ENCODE data around the gene FHOD1.

Gene FHOD1

DNA sequence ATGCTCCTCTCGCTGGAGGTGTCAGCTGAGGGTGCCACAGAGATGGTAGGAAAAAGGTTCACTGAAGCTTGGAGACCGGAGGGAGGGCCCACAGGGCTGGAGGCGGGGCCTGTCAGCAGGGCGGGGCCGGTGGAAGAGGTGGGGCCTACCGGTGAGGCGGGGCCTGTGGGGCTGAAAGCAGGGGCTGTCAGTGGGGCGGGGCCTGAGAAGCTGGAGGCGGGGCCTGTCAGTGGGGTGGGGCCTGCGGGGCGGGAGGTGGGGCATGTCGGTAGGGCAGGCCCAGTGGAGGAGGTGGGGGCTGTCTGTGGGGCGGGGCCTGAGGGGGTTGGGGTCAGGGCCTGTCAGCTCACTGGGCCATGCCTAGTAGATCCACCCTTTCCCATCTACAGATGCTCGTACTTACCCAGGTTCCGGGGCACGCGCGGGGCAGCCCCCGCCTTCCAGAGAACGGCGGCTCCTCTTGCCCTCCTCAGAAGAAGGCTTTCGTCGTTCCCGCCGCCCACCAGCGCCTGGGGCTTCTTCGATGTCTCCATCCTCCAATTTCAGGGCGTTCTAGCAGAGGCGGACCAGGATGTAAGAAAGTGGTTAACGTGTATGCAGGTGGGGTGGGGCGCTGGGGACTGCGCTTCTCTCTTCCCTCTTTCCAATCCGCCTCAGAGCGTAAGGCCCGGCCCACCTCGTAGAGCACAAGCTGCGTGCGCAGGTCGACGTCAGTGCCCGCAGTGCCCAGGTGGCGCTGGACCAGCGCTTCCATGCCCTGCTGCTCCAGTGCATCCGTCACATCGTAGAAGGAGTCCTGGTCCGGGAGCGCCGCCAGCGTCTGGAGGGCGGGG lies 10.5 kb downstream of the FHOD1 start:
- TF ChIP-seq CTCF (IDR thresholded peaks at IDR 0.05; ENCODE audit: low read depth, low read length): no peak
- no peak overlapping the region for H3K4me3 ChIP-seq (ENCODE audit: low read depth, low read length)

DNA sequence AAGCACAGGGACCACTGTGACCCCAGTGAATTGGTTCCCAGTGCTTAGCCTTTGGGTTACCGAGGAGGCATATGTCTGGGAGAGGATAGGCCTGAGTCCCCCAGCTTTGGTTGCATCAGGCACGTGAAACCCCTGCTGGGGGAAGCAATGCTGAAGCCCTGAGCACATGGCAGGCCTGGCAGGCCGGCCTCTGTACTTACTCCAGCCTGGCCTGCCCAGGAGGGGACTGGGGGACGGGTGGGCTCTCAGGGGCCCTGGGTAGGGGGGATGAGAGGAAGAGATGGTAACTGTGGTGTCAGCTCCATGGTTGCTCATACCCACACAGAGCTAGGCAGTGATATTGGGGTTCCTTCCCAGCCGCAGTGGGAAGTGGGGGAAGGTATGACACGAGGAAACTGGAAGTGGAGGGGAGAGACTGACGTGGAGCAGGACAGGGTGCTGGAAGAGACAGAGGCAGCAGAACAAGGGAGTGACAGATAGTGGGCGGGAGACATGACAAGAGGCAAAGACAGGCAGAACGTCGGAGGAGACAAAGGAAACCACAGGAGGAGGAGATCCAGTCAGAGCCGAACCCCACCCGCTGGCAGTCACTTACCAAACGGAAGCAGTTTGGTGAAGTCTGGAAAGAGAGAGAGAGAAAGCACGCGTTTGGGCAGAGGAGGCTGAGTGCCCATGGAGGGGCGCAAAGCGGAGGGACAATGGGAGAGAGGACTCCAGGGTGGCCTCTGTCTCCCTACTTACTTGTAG lies 11.3 kb downstream of the FHOD1 start:
- H3K4me3 ChIP-seq (ENCODE audit: low read depth, low read length): no peak overlapping the region
- no peak for TF ChIP-seq CTCF (IDR thresholded peaks at IDR 0.05; ENCODE audit: low read depth, low read length)

DNA sequence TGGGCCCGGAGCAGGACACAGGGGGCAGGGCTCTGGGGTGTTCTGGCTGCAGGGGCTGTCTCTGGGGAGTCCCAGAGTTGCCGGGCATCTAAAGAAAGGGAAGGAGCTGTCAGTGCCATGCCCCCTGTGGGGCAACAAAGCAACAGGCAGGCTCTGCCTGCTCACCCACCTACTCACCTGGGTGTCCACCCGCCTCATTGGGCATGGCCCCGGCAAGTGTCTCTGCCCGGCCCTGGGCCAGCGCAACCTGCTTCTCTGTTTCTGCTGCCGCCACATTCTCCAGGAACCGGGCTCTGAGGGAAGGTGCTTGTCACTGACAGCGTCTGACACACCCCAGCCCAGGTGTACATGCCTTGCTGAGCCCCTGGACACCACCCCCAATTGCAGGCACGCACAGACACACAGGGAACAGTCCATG lies 13.1 kb downstream of the FHOD1 start:
- H3K4me3 ChIP-seq (ENCODE audit: low read depth, low read length): no peak overlapping the region
- no peak for TF ChIP-seq CTCF (IDR thresholded peaks at IDR 0.05; ENCODE audit: low read depth, low read length)

DNA sequence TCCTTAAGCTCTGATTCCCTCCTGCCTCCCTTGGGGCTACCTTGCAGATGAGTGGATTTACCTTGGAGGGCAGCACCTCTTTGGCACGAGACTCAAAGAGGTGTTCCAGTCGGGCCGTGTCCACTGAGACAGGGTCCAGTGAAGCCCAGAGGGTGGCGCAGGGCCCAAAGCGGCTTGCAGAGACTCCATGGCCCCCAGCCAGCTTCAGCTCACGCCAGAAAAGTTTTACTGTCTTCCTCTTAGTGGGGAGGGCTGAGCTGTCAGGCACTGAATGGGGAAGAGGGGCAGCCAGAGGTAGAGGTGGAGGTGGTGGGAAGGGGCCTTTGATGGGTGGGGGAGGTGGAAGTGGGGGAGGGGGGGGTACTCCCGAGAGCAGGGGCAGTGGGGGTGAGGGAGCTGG lies 13.7 kb downstream of the FHOD1 start:
- H3K4me3 ChIP-seq (ENCODE audit: low read depth, low read length): no peak overlapping the region
- TF ChIP-seq CTCF (IDR thresholded peaks at IDR 0.05; ENCODE audit: low read depth, low read length): no peak

DNA sequence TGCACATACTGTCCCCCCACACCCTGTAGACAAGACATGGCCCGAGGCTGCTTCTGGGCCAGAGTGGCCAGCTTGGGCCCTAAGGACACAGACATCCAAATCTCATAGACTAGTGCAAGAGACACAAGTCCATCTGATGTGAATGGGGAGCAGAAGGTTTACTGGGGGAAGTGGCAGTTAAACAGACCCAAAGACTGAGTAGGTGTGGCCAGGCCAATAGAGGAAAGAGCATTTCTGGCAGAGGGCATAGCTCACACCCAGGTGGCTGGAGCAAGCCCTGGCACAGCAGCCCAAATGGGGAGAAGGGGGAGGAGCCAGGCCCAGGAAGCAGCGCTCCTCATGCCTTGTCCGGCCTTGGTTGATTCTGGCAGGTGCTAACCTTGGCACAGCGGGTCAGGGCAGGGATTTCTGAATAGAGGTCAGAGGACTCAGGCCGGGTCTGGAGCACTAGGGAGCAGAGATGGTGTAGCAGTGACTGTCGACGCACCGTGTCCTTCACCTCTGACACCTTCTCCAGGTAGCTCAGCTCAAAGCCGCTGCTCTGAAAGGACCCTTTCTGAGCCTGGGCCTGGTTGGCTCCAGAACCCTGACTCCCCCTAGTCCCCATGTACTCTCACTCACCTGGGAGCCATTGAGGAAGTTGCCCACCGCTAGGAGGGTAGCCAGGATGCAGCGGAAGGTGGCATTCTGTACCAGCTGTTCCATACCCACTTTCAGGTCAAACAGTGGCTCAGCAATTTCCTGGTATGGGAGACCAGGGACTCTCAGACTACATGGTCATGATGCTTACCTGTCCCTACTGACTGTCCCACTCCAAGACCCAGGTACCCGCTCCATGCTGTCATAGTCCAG lies 16.2 kb downstream of the FHOD1 start:
- H3K4me3 ChIP-seq (ENCODE audit: low read depth, low read length): no peak overlapping the region
- no peak for TF ChIP-seq CTCF (IDR thresholded peaks at IDR 0.05; ENCODE audit: low read depth, low read length)

GRCh38 chr16:67229906-67230808 lies 17.1 kb downstream of the FHOD1 start:
- TF ChIP-seq CTCF (IDR thresholded peaks at IDR 0.05; ENCODE audit: low read depth, low read length): no peak
- H3K4me3 ChIP-seq (ENCODE audit: low read depth, low read length): no peak overlapping the region
